Measurements from ENCODE around the gene INTS3.

- TF ChIP-seq, protein P1, sequence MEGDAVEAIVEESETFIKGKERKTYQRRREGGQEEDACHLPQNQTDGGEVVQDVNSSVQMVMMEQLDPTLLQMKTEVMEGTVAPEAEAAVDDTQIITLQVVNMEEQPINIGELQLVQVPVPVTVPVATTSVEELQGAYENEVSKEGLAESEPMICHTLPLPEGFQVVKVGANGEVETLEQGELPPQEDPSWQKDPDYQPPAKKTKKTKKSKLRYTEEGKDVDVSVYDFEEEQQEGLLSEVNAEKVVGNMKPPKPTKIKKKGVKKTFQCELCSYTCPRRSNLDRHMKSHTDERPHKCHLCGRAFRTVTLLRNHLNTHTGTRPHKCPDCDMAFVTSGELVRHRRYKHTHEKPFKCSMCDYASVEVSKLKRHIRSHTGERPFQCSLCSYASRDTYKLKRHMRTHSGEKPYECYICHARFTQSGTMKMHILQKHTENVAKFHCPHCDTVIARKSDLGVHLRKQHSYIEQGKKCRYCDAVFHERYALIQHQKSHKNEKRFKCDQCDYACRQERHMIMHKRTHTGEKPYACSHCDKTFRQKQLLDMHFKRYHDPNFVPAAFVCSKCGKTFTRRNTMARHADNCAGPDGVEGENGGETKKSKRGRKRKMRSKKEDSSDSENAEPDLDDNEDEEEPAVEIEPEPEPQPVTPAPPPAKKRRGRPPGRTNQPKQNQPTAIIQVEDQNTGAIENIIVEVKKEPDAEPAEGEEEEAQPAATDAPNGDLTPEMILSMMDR (IDR thresholded peaks at IDR 0.05) = no peak
- no peak for TF ChIP-seq POLR2AphosphoS5 (IDR thresholded peaks at IDR 0.05)
- no peak for TF ChIP-seq POLR2A (IDR thresholded peaks at IDR 0.05)
Measured at GRCh38 chr1:153741986-153742385, 14.1 kb downstream of the INTS3 start.

All from upper lobe of left lung (tissue), 4 donors.